ENCODE data around the gene VPS8.

VPS8 gene

GRCh38 chr3:184781801-184782200 is 30.2 kb upstream of the VPS8 start:
- DNase-seq (ENCODE audit: low spot score) = no peak

- no peak for DNase-seq (ENCODE audit: low spot score)
Observed at GRCh38 chr3:184783319-184783718, 28.6 kb upstream of the VPS8 start.

DNA sequence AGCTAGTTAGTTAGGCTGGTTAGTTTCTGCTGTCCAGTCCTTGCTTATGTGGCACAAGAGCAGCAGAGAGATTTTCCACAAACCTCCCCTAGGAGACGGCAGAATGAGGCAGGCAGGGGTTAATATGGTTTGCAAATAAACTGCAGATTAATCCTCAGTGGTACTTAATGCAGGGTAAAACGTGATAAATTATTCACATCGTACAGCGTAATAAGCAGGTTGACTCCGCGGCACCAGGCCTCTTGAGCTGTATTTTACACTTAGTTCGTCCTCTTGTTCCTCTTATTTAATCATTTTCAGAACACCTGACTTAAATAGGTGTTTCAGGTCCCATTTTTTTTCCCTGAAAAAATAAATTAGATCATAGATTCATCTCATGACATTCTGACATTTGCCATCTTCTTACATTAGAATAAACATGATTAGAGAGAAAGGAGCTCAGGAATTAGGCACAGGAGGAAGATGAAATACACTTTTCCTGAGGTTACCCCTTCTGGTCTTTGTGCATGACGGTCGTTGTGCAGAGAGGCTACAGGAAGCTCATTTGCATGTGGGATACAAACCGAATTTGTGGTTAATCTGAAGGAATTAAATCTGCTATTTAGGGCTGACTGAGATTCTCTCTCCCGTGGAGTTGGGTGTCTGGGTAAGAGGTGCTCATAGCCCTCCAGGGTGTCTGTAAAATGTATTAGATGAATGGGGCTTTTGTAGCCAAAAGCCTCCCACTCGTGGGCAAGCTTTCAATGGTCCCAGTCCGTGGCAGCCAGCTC is 27.1 kb upstream of the VPS8 start:
- no peak for DNase-seq (ENCODE audit: low spot score)

DNA sequence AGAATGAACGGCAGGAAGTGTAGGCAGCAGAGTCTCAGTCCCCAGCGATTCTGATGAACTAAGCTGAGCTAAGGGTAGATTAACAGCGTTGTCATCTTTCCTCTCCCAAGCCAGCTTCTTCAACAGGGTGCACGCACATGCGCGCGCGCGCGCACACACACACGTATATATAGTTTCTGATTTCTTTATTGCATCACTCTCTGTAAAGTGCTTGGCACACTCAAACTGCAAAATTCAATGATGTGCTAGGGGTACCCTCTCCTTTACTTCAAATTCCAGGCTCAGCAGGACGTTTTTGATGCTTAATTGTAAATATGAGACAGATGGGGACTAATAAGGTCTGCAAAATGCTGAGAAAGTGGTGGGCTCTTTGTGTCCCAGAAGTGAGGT is 26.1 kb upstream of the VPS8 start:
- DNase-seq (ENCODE audit: low spot score) = no peak

- no peak for DNase-seq (ENCODE audit: low spot score)
Observed at GRCh38 chr3:184786280-184786941, 25.6 kb upstream of the VPS8 start.

DNA sequence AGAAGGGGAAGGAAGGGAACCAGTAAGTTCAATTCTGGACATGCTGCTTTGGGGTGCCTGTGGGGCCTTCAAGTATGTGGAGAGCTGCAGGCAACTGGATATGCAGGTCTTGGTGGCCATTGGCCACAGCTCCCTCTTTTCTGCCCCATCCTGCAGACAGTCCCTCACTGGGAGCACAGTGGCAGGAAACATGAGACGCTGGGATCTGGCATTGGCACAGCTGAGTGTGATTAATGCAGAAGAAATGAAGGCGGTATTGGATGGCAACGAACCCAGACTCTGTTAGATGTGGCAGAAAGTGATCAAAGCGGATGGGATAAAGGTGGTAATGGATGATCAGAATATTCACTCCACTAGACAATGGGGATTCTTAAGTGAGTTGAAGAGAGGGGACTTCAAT is 23.2 kb upstream of the VPS8 start:
- no peak for DNase-seq (ENCODE audit: low spot score)

GRCh38 chr3:184789314-184789998 is 22.5 kb upstream of the VPS8 start:
- no peak for DNase-seq (ENCODE audit: low spot score)

DNA sequence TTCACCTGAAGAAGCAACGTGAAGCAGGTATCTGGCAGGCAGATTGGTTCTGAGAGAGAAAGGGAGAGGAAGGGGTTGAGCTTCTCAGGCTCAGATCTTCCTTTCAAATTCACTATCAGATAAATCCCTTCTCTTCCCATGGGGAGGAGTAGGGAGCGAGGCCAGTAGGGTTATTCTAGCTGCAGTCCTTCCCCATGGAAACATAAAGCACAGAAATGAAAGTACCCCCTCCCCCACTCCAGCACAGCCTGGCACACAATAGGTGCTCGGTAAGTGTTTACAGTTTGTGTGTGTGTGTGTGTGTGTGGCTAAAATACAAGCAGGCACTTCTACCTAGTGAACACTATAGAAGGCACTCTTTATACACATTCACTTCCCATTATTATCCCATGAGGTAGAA is 20.8 kb upstream of the VPS8 start:
- no peak for DNase-seq (ENCODE audit: low spot score)

DNA sequence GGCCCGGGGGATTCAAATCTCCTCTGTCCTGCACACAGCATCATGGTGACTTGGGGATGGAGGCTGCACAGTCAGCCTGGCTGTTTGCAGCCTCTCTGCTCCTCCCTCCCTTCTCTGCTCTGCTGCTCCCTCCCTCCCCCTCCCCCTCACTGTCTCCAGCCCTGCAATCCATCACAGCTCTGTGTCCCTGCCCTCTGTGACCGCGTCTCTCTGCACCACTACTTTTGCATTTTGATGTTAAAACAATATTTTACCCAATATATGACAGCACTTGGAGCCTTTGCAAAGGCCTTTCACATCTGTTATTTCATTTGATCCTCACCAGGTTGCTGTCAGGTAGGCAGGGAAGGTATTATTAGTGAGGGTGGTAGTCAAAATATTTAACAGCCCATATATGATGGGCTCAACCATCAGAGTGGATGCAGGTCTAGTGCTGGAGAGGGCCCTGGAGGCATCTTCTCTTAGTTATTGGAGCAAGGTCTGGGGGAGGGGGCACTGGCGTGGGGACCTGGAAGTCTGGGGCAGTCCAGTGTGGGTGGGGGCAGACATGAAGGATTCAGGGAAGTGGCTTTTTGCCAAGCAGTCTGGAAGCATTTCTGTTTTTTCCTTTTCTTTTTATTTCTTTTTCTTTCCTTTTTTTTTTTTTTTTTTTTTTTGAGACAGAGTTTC is 16.3 kb upstream of the VPS8 start:
- no peak for DNase-seq (ENCODE audit: low spot score)

DNA sequence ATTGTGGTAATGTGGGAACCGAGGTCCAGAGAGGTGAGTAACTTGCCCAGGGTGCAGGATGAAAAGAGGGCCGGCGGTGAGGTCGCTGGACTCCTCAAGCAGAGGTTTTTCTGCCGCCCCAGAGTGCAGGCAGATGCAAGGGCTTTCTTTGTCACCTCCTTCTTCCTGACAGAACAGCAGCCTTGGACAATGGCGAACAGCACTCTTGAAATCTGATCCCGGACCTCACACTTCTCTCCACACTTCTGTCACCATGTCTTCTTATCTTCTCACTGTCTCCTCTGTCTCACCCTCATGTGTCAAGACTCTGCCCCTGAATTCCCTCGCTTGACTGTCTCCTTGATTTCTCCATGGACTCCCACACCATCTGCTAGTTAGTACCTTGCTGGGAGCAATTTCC is 15.4 kb upstream of the VPS8 start:
- DNase-seq (ENCODE audit: low spot score) = no peak

- no peak for DNase-seq (ENCODE audit: low spot score)
Observed at GRCh38 chr3:184796954-184797353, 15.0 kb upstream of the VPS8 start.

DNA sequence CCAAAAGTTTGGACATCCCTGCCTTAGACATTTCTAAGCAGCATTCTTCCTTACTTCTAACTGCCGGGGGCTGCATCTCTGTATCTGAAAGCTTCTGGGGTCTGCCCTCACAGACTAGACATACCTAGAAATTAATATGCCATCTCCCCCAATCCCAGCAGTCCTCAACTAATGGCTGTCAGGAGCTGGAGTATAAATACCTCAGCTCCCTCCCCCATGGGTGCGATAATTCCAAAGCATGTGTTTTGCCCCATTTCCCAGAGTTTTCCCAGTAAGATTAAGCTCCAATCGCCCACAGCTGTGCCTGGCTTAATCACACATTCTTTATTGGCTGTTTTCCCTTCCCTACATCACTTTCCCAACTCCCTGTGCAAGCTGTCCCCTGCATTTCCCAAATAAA is 13.8 kb upstream of the VPS8 start:
- DNase-seq (ENCODE audit: low spot score) = no peak

DNA sequence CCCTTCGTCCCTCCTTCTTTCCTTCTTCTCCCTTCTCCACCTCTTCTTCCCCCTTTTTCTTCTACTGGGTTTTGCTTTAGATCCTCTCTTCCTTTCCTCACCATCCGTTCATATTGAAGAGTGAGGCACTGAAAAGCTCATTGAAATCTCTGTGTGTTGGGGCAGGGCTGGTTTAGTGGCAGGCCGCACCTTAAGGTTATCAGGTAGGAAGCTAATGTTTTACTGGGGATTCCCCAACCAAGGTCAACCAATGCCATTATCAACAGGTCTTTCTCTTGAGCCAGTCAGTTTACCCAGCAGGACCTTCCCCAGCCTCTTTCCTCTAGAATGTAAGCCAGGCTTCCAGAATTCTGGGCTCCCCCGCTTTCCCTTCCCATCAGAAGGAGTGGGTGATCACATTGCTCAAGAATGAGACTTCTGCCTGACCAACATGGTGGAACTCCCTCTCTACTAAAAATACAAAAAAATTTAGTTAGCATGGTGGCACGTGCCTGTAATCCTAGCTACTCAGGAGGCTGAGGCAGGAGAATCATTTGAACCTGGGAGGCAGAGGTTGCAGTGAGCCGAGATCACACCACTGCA is 11.5 kb upstream of the VPS8 start:
- no peak for DNase-seq (ENCODE audit: low spot score)

GRCh38 chr3:184801241-184801785 is 10.7 kb upstream of the VPS8 start:
- DNase-seq (ENCODE audit: low spot score) = no peak

DNA sequence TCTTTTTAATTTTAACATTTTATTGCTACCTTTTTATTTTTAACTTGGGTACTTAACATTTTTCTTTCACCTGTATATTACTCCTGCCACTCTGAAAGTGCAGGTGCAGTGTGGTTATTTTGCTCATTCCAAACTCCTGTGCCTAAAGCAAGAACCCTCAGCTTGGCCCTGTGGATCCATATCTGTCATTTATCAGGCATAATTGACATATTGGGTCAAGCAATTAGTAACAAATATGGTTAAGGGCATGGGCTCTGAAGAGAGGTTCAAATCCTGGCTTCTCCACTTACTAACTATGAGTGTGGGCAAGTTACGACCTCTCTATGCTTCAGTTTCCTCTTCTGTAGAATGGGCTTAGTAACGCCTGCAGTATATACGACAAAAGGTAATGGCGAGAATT is 9.8 kb upstream of the VPS8 start:
- DNase-seq (ENCODE audit: low spot score) = no peak

GRCh38 chr3:184804801-184805200 is 7.2 kb upstream of the VPS8 start:
- no peak for DNase-seq (ENCODE audit: low spot score)

DNA sequence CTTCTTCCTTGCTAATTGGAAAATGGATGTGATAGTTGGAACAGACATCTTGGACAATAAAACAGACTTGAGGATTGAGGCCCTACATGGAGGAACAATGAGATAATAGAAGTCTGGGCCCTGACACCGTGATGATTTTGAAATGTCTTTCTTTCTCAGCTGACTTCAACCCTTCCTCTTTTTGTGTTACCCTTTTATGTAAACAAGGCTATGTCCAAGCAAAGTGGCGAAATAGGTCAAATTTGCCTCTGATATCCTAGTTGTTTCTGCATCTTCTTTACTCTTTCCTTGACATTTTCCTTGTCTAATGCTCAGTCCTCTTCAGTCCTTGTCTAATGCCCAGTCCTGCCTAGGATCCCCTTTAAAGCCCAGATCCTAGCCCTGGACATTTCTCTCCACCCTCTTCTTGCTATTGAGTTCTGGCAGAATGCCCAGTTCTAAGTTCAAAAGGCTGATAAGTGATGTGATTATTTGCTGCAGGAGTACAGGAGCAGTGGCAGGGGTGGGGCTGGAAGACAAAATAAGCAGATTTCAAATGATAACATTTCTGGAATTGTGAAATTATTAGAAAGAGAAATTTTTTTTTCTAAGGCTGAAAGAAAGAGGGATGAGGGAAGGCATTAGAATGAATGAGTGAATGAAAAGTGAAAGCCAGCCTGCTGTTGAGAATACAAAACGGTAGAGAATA is 6.5 kb upstream of the VPS8 start:
- DNase-seq (ENCODE audit: low spot score) = no peak

- no peak for DNase-seq (ENCODE audit: low spot score)
Observed at GRCh38 chr3:184806567-184807271, 5.2 kb upstream of the VPS8 start.

DNA sequence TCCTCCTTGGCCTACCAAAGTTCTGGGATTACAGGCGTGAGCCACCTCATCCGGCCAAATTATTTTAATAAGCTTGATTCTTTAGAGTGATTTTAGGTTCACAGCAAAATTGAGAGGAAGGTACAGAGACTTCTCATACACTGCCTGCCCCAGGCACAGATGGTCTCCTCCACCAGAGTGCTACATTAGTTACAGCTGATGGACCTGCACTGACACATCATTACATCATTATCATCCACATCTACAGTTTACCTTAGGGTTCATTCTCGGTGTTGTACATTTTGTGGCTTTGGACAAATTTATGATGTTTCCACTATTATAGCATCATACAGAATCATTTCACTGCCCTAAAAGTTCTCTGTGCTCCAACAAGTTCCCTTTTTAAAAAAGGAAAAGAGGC is 4.4 kb upstream of the VPS8 start:
- DNase-seq (ENCODE audit: low spot score) = no peak

DNA sequence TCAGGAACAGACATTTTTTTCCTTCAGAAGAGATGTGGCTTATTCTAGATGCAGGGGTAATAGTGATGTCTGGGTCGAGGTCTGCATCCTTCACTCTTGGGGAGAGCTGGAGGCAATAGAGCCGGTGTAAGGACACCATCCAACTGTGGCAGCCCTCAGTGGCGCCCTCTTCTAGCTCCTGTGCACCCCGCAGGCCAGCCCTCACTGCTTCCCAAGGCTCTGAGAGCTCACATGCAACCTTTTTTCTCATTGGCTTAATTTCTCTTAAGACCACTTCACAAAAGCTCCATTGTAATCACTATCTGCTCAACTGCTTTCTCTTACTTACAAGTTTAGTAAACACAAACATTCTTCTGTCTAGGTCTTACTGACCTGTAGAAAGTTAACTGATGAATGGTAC is 3.9 kb upstream of the VPS8 start:
- no peak for DNase-seq (ENCODE audit: low spot score)

- DNase-seq (ENCODE audit: low spot score) = no peak
Observed at GRCh38 chr3:184810146-184810545, 1.8 kb upstream of the VPS8 start.
